ENCODE results near the gene MCF2L2. TPM values are rescaled to one million over a fixed set of nuclear protein-coding genes. Genes with fewer than 3 reads are reported as not detected.

Gene MCF2L2
- total and polyA plus RNA-seq, 9 of the 15 experiments (the other 6 are each of a cell fraction or from before 2014, with no cell fraction given): 0.56 to 4.2 (median 3.0) TPM

- no peak for DNase-seq (ENCODE audit: extremely low read depth in 1 of 4, low spot score in 3 of 4)
- WGBS (ENCODE audit: insufficient coverage, low coverage, missing lambda C conversion rate): 43% methylated on average over 4 of the region's 4 CpGs
Measured at GRCh38 chr3:183233966-183234365, 194.5 kb downstream of the MCF2L2 start.

More at GRCh38 chr3:183233966-183234365, 194.5 kb downstream of the MCF2L2 start:
- Histone ChIP-seq H3K9me1 (ENCODE audit: control insufficient read depth, insufficient read depth, low read length) (no peaks in the 10 kb centered on the region), H3K9me3 (replicated peaks; ENCODE audit: control insufficient read depth, insufficient read depth, low read depth, low read length) (no peaks in the 10 kb centered on the region), H2AFZ (ENCODE audit: low read depth, low read length) (no peak overlapping the region), H3K36me3 (ENCODE audit: control insufficient read depth, insufficient read depth, low read length) (no peaks in the 10 kb centered on the region), H3K79me2 (ENCODE audit: control insufficient read depth, insufficient read depth, low read length) (no peaks in the 10 kb centered on the region), H3K27ac (ENCODE audit: extremely low read depth, low read depth, low read length) (no peak overlapping the region), H4K20me1 (replicated peaks; ENCODE audit: control insufficient read depth, insufficient read depth, low read length) (no peaks in the 10 kb centered on the region), H3K4me3 (no peak overlapping the region), H3K27me3 (ENCODE audit: control insufficient read depth in 2 of 2, insufficient read depth in 2 of 2, low read length in 2 of 2) (no peaks in the 10 kb centered on the region), H3K9ac (ENCODE audit: insufficient read depth in 1 of 2, low read depth in 2 of 2, low read length in 2 of 2) (no peak overlapping the region), H3K4me1 (replicated peaks in 1 of 2; ENCODE audit: control insufficient read depth in 2 of 2, insufficient read depth in 2 of 2, low read length in 2 of 2) (no peaks in the 10 kb centered on the region), H3K4me2 (ENCODE audit: insufficient read depth, low read length) (no peak overlapping the region)
- BruUV-seq (replicated peaks): no TSS peak
- no peak for TF ChIP-seq SRSF9 (IDR thresholded peaks at IDR 0.05; ENCODE audit: borderline replicate concordance, low read depth, low read length)
- TF ChIP-seq SAP30 (IDR thresholded peaks at IDR 0.05; ENCODE audit: borderline replicate concordance, insufficient read depth, low read depth, low read length, poor library complexity, severe bottlenecking): no peak
- TF ChIP-seq KDM5B (IDR thresholded peaks at IDR 0.05; ENCODE audit: insufficient replicate concordance, low read depth, low read length): no peak
- TF ChIP-seq HDAC2 (IDR thresholded peaks at IDR 0.05): no peak
- no peak for TF ChIP-seq XRCC4 (IDR thresholded peaks at IDR 0.05; ENCODE audit: extremely low read depth, insufficient read depth, insufficient read length)
- TF ChIP-seq HNRNPLL (IDR thresholded peaks at IDR 0.05; ENCODE audit: low read depth, low read length, poor library complexity, severe bottlenecking): no peak
- no peak for TF ChIP-seq IRF1 (CRISPR knock-in tag; IDR thresholded peaks at IDR 0.05; ENCODE audit: borderline replicate concordance)
- no peak for TF ChIP-seq KHSRP (IDR thresholded peaks at IDR 0.05)
- no peak for TF ChIP-seq RBM14 (IDR thresholded peaks at IDR 0.05; ENCODE audit: borderline replicate concordance, insufficient read depth, low read depth, low read length)
- intact Hi-C loops (cut with micrococcal nuclease): no loop called here
- POLR2A ChIA-PET: no interaction called here
- in situ Hi-C loops (cut with MboI): no loop called here
- CTCF ChIA-PET (ENCODE audit: low intra/inter-chr PET ratio): no interaction called here
- FAIRE-seq (peak; percentile 42), ATAC-seq (no peak)
